Measurements from ENCODE around the gene FST. TPM values are rescaled to one million over a fixed set of nuclear protein-coding genes. Genes with fewer than 3 reads are reported as not detected.

FST gene
- total RNA-seq, 2 donors from 2014 or later = 63.5 to 91.6 TPM

GRCh38 chr5:53453898-53454718 is 26.3 kb upstream of the FST start:
- Mint-ChIP-seq H3K36me3 (ENCODE audit: low read depth) (no peaks in the 10 kb centered on the region), H3K27me3 (ENCODE audit: insufficient read depth) (peaks cover 24% of the 10 kb centered on the region), H3K4me3 (no peak overlapping the region), H3K4me1 (peaks cover 53% of the 10 kb centered on the region), H3K9me3 (peaks cover 5% of the 10 kb centered on the region), H3K27ac (peak overlapping the region; percentile 16)
- Histone ChIP-seq H3K9ac (ENCODE audit: extremely low read depth, low read length, poor library complexity, severe bottlenecking) (no peak overlapping the region), H3K4me1 (ENCODE audit: control insufficient read depth, insufficient read depth, low read length) (peaks cover 13% of the 10 kb centered on the region), H3K4me3 (ENCODE audit: low read length) (peak overlapping the region; percentile 58), H3K27me3 (ENCODE audit: control insufficient read depth, insufficient read depth, low read length, poor library complexity, severe bottlenecking) (no peaks in the 10 kb centered on the region), H3K27ac (ENCODE audit: low read depth, low read length) (no peak overlapping the region), H3K36me3 (ENCODE audit: control insufficient read depth, insufficient read depth, low read length) (no peaks in the 10 kb centered on the region), H3K9me3 (ENCODE audit: control insufficient read depth, low read length) (peaks cover 8% of the 10 kb centered on the region)
- no peak for DNase-seq
- WGBS, 2 experiments (ENCODE audit: insufficient coverage in 1 of 2, insufficient read length in 1 of 2) = 18 to 57% methylated on average over 1 of the region's 1 CpG
- no peak for TF ChIP-seq CTCF (conservative IDR thresholded peaks at IDR 0.05)

GRCh38 chr5:53454719-53455000 is 25.8 kb upstream of the FST start:
- Histone ChIP-seq H3K4me1 (ENCODE audit: control insufficient read depth, insufficient read depth, low read length) (peaks cover 13% of the 10 kb centered on the region), H3K9ac (ENCODE audit: extremely low read depth, low read length, poor library complexity, severe bottlenecking) (no peak overlapping the region), H3K4me3 (ENCODE audit: low read length) (peak overlapping the region; percentile 58), H3K27ac (ENCODE audit: low read depth, low read length) (no peak overlapping the region), H3K27me3 (ENCODE audit: control insufficient read depth, insufficient read depth, low read length, poor library complexity, severe bottlenecking) (no peaks in the 10 kb centered on the region), H3K9me3 (ENCODE audit: control insufficient read depth, low read length) (peaks cover 8% of the 10 kb centered on the region), H3K36me3 (ENCODE audit: control insufficient read depth, insufficient read depth, low read length) (no peaks in the 10 kb centered on the region)
- Mint-ChIP-seq H3K36me3 (ENCODE audit: low read depth) (no peaks in the 10 kb centered on the region), H3K27me3 (ENCODE audit: insufficient read depth) (peaks cover 25% of the 10 kb centered on the region), H3K4me3 (no peak overlapping the region), H3K4me1 (peaks cover 51% of the 10 kb centered on the region), H3K9me3 (peaks cover 5% of the 10 kb centered on the region), H3K27ac (no peak overlapping the region)
- no peak for TF ChIP-seq CTCF (conservative IDR thresholded peaks at IDR 0.05)
- no peak for DNase-seq
- no CpG with 5 or more reads among the region's 1 CpG for WGBS, 2 experiments (ENCODE audit: insufficient coverage in 1 of 2, insufficient read length in 1 of 2)

GRCh38 chr5:53456366-53456765 is 24.1 kb upstream of the FST start:
- no peak overlapping the region for H3K9ac ChIP-seq (ENCODE audit: extremely low read depth, low read length, poor library complexity, severe bottlenecking)
- Mint-ChIP-seq H3K4me1 (peaks cover 39% of the 10 kb centered on the region), H3K36me3 (ENCODE audit: low read depth) (no peaks in the 10 kb centered on the region), H3K27ac (no peak overlapping the region), H3K27me3 (ENCODE audit: insufficient read depth) (peaks cover 18% of the 10 kb centered on the region), H3K4me3 (no peak overlapping the region), H3K9me3 (peaks cover 5% of the 10 kb centered on the region)
- no peak for DNase-seq
- no peaks in the 10 kb centered on the region for H3K36me3 ChIP-seq (ENCODE audit: control insufficient read depth, insufficient read depth, low read length)
- TF ChIP-seq CTCF (conservative IDR thresholded peaks at IDR 0.05) = no peak
- peaks cover 8% of the 10 kb centered on the region for H3K9me3 ChIP-seq (ENCODE audit: control insufficient read depth, low read length)
- WGBS, 2 experiments (ENCODE audit: insufficient coverage in 1 of 2, insufficient read length in 1 of 2) = 67% methylated on average over 2 of the region's 2 CpGs; no CpG with 5 or more reads in 1 of the 2 experiments
- no peaks in the 10 kb centered on the region for H3K27me3 ChIP-seq (ENCODE audit: control insufficient read depth, insufficient read depth, low read length, poor library complexity, severe bottlenecking)
- H3K4me1 ChIP-seq (ENCODE audit: control insufficient read depth, insufficient read depth, low read length) = peaks cover 10% of the 10 kb centered on the region
- H3K27ac ChIP-seq (ENCODE audit: low read depth, low read length) = no peak overlapping the region
- H3K4me3 ChIP-seq (ENCODE audit: low read length) = peak overlapping the region; percentile 5

Measured in endodermal cell (in vitro differentiated cells).